ENCODE results near the gene SMC3. TPM values are rescaled to one million over a fixed set of nuclear protein-coding genes. Genes with fewer than 3 reads are reported as not detected.

Gene SMC3
- total RNA-seq, 1 experiment from 2014 or later: 25.4 TPM

GRCh38 chr10:110535958-110536891 lies 31.3 kb upstream of the SMC3 start:
- H3K9me3 ChIP-seq: no peaks in the 10 kb centered on the region
- H3K27me3 ChIP-seq: no peaks in the 10 kb centered on the region; the same call in 1 of the 2 replicates
- no peak overlapping the region for H3K4me3 ChIP-seq
- no peaks in the 10 kb centered on the region for H3K36me3 ChIP-seq
- DNase-seq: peak; percentile 72

GRCh38 chr10:110539091-110539490 lies 28.4 kb upstream of the SMC3 start:
- no peak overlapping the region for H3K4me3 ChIP-seq
- no peaks in the 10 kb centered on the region; the same call in 1 of the 2 replicates for H3K27me3 ChIP-seq
- no peak for DNase-seq
- H3K36me3 ChIP-seq: no peaks in the 10 kb centered on the region
- H3K9me3 ChIP-seq: no peaks in the 10 kb centered on the region

- no peak for DNase-seq
Observed at GRCh38 chr10:110540031-110540430, 27.5 kb upstream of the SMC3 start.

GRCh38 chr10:110544958-110545537 lies 22.4 kb upstream of the SMC3 start:
- no peak for DNase-seq
- Histone ChIP-seq H3K36me3 (no peaks in the 10 kb centered on the region), H3K4me3 (no peak overlapping the region), H3K27me3 (peaks cover 10% of the 10 kb centered on the region; the same call in 1 of the 2 replicates), H3K9me3 (no peaks in the 10 kb centered on the region)

More at GRCh38 chr10:110540031-110540430, 27.5 kb upstream of the SMC3 start:
- no peaks in the 10 kb centered on the region for H3K9me3 ChIP-seq
- no peaks in the 10 kb centered on the region for H3K36me3 ChIP-seq
- H3K27me3 ChIP-seq: no peaks in the 10 kb centered on the region; the same call in 1 of the 2 replicates
- no peak overlapping the region for H3K4me3 ChIP-seq

GRCh38 chr10:110546077-110546476 lies 21.4 kb upstream of the SMC3 start:
- Histone ChIP-seq H3K36me3 (no peaks in the 10 kb centered on the region), H3K9me3 (no peaks in the 10 kb centered on the region)
- DNase-seq: no peak

GRCh38 chr10:110546499-110547110 lies 20.9 kb upstream of the SMC3 start:
- no peak for DNase-seq
- peaks cover 15% of the 10 kb centered on the region; the same call in 1 of the 2 replicates for H3K27me3 ChIP-seq

More at GRCh38 chr10:110546077-110546476, 21.4 kb upstream of the SMC3 start:
- H3K4me3 ChIP-seq: no peak overlapping the region
- H3K27me3 ChIP-seq: peaks cover 15% of the 10 kb centered on the region; the same call in 1 of the 2 replicates

GRCh38 chr10:110547139-110547761 lies 20.2 kb upstream of the SMC3 start:
- Histone ChIP-seq H3K4me3 (no peak overlapping the region), H3K27me3 (peaks cover 15% of the 10 kb centered on the region; the same call in 1 of the 2 replicates), H3K36me3 (no peaks in the 10 kb centered on the region), H3K9me3 (no peaks in the 10 kb centered on the region)
- DNase-seq: no peak

More at GRCh38 chr10:110546499-110547110, 20.9 kb upstream of the SMC3 start:
- Histone ChIP-seq H3K9me3 (no peaks in the 10 kb centered on the region), H3K4me3 (no peak overlapping the region), H3K36me3 (no peaks in the 10 kb centered on the region)

- H3K27me3 ChIP-seq: peaks cover 15% of the 10 kb centered on the region; the same call in 1 of the 2 replicates
- H3K9me3 ChIP-seq: no peaks in the 10 kb centered on the region
- no peak for DNase-seq
- no peaks in the 10 kb centered on the region for H3K36me3 ChIP-seq
- H3K4me3 ChIP-seq: no peak overlapping the region
Observed at GRCh38 chr10:110548002-110548401, 19.5 kb upstream of the SMC3 start.

- H3K36me3 ChIP-seq: no peaks in the 10 kb centered on the region
- H3K27me3 ChIP-seq: peaks cover 15% of the 10 kb centered on the region; the same call in 1 of the 2 replicates
Observed at GRCh38 chr10:110549211-110549610, 18.3 kb upstream of the SMC3 start.

GRCh38 chr10:110553905-110554304 lies 13.6 kb upstream of the SMC3 start:
- H3K9me3 ChIP-seq: no peaks in the 10 kb centered on the region
- H3K4me3 ChIP-seq: no peak overlapping the region
- no peaks in the 10 kb centered on the region for H3K36me3 ChIP-seq
- peaks cover 12% of the 10 kb centered on the region; the same call in 1 of the 2 replicates for H3K27me3 ChIP-seq
- no peak for DNase-seq

More at GRCh38 chr10:110549211-110549610, 18.3 kb upstream of the SMC3 start:
- H3K9me3 ChIP-seq: no peaks in the 10 kb centered on the region
- no peak for DNase-seq
- no peak overlapping the region for H3K4me3 ChIP-seq

GRCh38 chr10:110556296-110556695 lies 11.2 kb upstream of the SMC3 start:
- no peaks in the 10 kb centered on the region for H3K36me3 ChIP-seq
- no peak overlapping the region for H3K4me3 ChIP-seq
- H3K27me3 ChIP-seq: no peaks in the 10 kb centered on the region
- 0 out of 2 replicates have a peak, but pooled peaks cover 2% of the 10 kb centered on the region for H3K9me3 ChIP-seq
- no peak for DNase-seq

GRCh38 chr10:110556969-110557601 lies 10.4 kb upstream of the SMC3 start:
- Histone ChIP-seq H3K4me3 (no peak overlapping the region), H3K9me3 (0 out of 2 replicates have a peak, but pooled peaks cover 2% of the 10 kb centered on the region), H3K36me3 (no peaks in the 10 kb centered on the region), H3K27me3 (no peaks in the 10 kb centered on the region)
- DNase-seq: peak; percentile 36

GRCh38 chr10:110558041-110558440 lies 9.5 kb upstream of the SMC3 start:
- DNase-seq: no peak
- Histone ChIP-seq H3K27me3 (no peaks in the 10 kb centered on the region), H3K36me3 (no peaks in the 10 kb centered on the region), H3K9me3 (0 out of 2 replicates have a peak, but pooled peaks cover 2% of the 10 kb centered on the region), H3K4me3 (no peak overlapping the region)

GRCh38 chr10:110560012-110560411 lies 7.5 kb upstream of the SMC3 start:
- no peaks in the 10 kb centered on the region for H3K36me3 ChIP-seq
- no peak overlapping the region for H3K4me3 ChIP-seq
- 0 out of 2 replicates have a peak, but pooled peaks cover 2% of the 10 kb centered on the region for H3K9me3 ChIP-seq
- DNase-seq: no peak
- H3K27me3 ChIP-seq: no peaks in the 10 kb centered on the region

- Histone ChIP-seq H3K36me3 (no peaks in the 10 kb centered on the region), H3K4me3 (no peak overlapping the region), H3K9me3 (0 out of 2 replicates have a peak, but pooled peaks cover 2% of the 10 kb centered on the region), H3K27me3 (no peaks in the 10 kb centered on the region)
- DNase-seq: no peak
Observed at GRCh38 chr10:110561292-110561691, 6.2 kb upstream of the SMC3 start.

- no peak overlapping the region for H3K4me3 ChIP-seq
- H3K36me3 ChIP-seq: no peaks in the 10 kb centered on the region
- 0 out of 2 replicates have a peak, but pooled peaks cover 2% of the 10 kb centered on the region for H3K9me3 ChIP-seq
- no peaks in the 10 kb centered on the region for H3K27me3 ChIP-seq
- no peak for DNase-seq
Observed at GRCh38 chr10:110562348-110562747, 5.1 kb upstream of the SMC3 start.

All from MG63 (cell line).